ENCODE results near the gene CDH4.
"Not testable (repeated sequence)": the region's sequence is repeated elsewhere in the genome, so short reads cannot be mapped to it uniquely, and the experiment has no call there.

The CDH4 gene

GRCh38 chr20:61459705-61460104 is 207.6 kb downstream of the CDH4 start:
- no peak for DNase-seq (ENCODE audit: low spot score)

GRCh38 chr20:61460261-61461052 is 208.4 kb downstream of the CDH4 start:
- no peak for DNase-seq (ENCODE audit: low spot score)

- DNase-seq (ENCODE audit: low spot score), result no peak
These were observed 209.4 kb downstream of the CDH4 start for GRCh38 chr20:61461461-61461860.

GRCh38 chr20:61464307-61465303 is 212.5 kb downstream of the CDH4 start:
- DNase-seq (ENCODE audit: low spot score), result no peak

- DNase-seq (ENCODE audit: low spot score), result no peak
These were observed 223.7 kb downstream of the CDH4 start for GRCh38 chr20:61475729-61476128.

- no peak for DNase-seq (ENCODE audit: low spot score)
These were observed 224.9 kb downstream of the CDH4 start for GRCh38 chr20:61476956-61477355.

GRCh38 chr20:61477451-61477861 is 225.4 kb downstream of the CDH4 start:
- DNase-seq (ENCODE audit: low spot score), result no peak

GRCh38 chr20:61478094-61478493 is 226.0 kb downstream of the CDH4 start:
- DNase-seq (ENCODE audit: low spot score), result no peak

- DNase-seq (ENCODE audit: low spot score), result no peak
These were observed 226.7 kb downstream of the CDH4 start for GRCh38 chr20:61478611-61479305.

- DNase-seq (ENCODE audit: low spot score), result not testable (repeated sequence)
These were observed 227.4 kb downstream of the CDH4 start for GRCh38 chr20:61479433-61479832.

- DNase-seq (ENCODE audit: low spot score), result no peak
These were observed 228.2 kb downstream of the CDH4 start for GRCh38 chr20:61480158-61480825.

- no peak for DNase-seq (ENCODE audit: low spot score)
These were observed 230.2 kb downstream of the CDH4 start for GRCh38 chr20:61482056-61482887.

- DNase-seq (ENCODE audit: low spot score), result no peak
These were observed 230.8 kb downstream of the CDH4 start for GRCh38 chr20:61482901-61483300.

- DNase-seq (ENCODE audit: low spot score), result no peak
These were observed 231.4 kb downstream of the CDH4 start for GRCh38 chr20:61483336-61484067.

GRCh38 chr20:61486198-61486597 is 234.1 kb downstream of the CDH4 start:
- DNase-seq (ENCODE audit: low spot score), result no peak

- no peak for DNase-seq (ENCODE audit: low spot score)
These were observed 235.4 kb downstream of the CDH4 start for GRCh38 chr20:61487346-61487996.

GRCh38 chr20:61487997-61488371 is 235.9 kb downstream of the CDH4 start:
- no peak for DNase-seq (ENCODE audit: low spot score)

- DNase-seq (ENCODE audit: low spot score), result no peak
These were observed 238.7 kb downstream of the CDH4 start for GRCh38 chr20:61490721-61491120.

- no peak for DNase-seq (ENCODE audit: low spot score)
These were observed 240.0 kb downstream of the CDH4 start for GRCh38 chr20:61492065-61492464.
